ENCODE data around the gene JPH2.

JPH2 gene

GRCh38 chr20:44070139-44070900 lies 116.7 kb downstream of the JPH2 start:
- no peak overlapping the region for H3K4me3 ChIP-seq (ENCODE audit: low read depth, low read length)
- TF ChIP-seq, protein P1, sequence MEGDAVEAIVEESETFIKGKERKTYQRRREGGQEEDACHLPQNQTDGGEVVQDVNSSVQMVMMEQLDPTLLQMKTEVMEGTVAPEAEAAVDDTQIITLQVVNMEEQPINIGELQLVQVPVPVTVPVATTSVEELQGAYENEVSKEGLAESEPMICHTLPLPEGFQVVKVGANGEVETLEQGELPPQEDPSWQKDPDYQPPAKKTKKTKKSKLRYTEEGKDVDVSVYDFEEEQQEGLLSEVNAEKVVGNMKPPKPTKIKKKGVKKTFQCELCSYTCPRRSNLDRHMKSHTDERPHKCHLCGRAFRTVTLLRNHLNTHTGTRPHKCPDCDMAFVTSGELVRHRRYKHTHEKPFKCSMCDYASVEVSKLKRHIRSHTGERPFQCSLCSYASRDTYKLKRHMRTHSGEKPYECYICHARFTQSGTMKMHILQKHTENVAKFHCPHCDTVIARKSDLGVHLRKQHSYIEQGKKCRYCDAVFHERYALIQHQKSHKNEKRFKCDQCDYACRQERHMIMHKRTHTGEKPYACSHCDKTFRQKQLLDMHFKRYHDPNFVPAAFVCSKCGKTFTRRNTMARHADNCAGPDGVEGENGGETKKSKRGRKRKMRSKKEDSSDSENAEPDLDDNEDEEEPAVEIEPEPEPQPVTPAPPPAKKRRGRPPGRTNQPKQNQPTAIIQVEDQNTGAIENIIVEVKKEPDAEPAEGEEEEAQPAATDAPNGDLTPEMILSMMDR (IDR thresholded peaks at IDR 0.05; ENCODE audit: insufficient read depth, low read depth, low read length, missing control alignments), result no peak
- DNase-seq (ENCODE audit: low read depth), result no peak

DNA sequence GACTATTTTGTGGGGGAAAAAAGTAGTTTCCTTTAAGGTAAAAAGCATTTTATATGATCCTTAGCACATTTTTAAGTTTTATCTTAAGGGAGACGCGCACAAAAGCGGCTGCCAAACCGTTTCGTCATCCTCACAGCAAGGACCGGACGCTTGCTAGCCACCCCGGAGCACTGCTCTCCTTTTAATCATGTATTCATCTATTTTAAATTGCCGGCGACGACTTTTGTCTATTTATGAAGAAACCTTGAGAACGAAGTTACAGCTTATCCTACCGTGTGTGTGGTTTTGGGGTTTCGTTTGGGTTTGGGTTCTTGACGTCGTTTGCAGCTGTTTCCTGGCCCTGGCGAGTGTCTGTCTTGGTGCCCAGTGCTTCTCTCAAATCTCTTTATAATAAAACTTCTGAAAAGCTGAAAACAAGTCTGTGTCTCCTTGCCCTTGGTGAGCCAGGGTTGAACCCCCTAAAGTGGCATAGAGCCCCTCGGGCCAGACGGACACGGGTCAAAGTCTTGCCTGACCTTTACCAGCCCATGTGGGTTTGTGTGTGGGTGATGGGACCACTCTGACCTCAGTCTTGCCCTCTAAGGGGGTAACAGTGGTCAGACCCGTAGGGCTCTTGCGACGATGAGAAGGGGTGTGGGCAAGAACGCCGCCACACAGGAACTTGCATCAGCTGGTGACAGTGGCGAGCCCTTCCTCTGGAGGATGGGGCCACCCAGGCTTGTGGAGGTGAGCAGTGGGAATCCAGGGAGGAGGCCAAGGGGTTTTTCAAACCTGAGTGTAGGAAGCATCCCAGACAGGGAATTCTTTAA lies 117.6 kb downstream of the JPH2 start:
- no peak overlapping the region for H3K4me3 ChIP-seq (ENCODE audit: low read depth, low read length)
- TF ChIP-seq, protein P1 (IDR thresholded peaks at IDR 0.05; ENCODE audit: insufficient read depth, low read depth, low read length, missing control alignments), result no peak
- DNase-seq (ENCODE audit: low read depth), result peak; percentile 82

- DNase-seq (ENCODE audit: low read depth), result no peak
- TF ChIP-seq, protein P1 (IDR thresholded peaks at IDR 0.05; ENCODE audit: insufficient read depth, low read depth, low read length, missing control alignments), result no peak
- H3K4me3 ChIP-seq (ENCODE audit: low read depth, low read length), result no peak overlapping the region
Measured at GRCh38 chr20:44068316-44069201, 118.4 kb downstream of the JPH2 start.

GRCh38 chr20:44067650-44068081 lies 119.3 kb downstream of the JPH2 start:
- TF ChIP-seq, protein P1 (IDR thresholded peaks at IDR 0.05; ENCODE audit: insufficient read depth, low read depth, low read length, missing control alignments), result no peak
- DNase-seq (ENCODE audit: low read depth), result no peak
- no peak overlapping the region for H3K4me3 ChIP-seq (ENCODE audit: low read depth, low read length)

DNA sequence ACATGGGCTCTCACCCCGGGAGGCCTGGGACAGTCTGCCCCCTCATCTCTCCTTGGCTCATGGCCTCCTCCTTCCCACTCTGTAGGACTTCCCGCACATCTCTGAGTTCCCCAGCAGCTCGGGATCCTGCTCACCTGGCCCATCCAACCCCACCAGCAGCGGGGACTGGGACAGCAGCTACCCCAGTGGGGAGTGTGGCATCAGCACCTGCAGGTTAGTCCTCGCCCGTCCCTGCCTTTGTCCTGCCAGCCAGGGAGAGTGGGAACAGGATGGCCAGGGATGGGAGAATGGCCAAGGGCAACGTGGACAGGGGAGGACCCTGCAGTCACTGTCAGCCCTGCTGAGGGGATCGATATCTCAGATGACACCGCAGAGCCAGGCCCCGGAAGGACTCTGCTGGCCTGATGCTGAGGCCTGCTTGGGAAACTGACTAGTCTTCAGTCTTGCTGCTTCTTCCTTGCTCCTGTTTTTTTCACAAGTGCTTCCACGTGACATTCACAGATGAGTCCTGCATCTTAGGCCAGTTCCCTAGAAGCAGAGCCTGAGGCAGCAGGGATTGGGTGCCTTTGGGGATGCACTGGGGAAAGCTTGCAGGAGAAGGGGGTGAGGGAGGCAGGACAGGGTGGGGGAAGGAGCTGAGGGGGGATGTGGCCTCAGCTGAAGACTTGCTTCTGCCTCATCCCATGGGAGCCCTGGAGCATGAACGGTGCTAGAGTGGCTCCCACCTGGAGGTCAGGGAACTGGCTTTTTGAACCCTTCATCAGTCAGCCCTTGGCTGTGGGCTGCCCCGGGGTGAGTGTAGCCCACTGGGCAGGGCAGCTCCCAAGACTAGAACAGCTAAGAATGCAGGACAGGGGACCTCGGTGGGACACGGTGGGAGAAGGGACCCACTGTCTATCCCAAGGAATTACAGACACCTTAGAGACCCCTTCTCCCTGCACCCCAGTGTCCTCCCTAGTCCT lies 120.1 kb downstream of the JPH2 start:
- TF ChIP-seq, protein P1 (IDR thresholded peaks at IDR 0.05; ENCODE audit: insufficient read depth, low read depth, low read length, missing control alignments), result no peak
- no peak overlapping the region for H3K4me3 ChIP-seq (ENCODE audit: low read depth, low read length)
- DNase-seq (ENCODE audit: low read depth), result no peak
